ENCODE results near the gene CAVIN3. TPM values are rescaled to one million over a fixed set of nuclear protein-coding genes. Genes with fewer than 3 reads are reported as not detected.

The CAVIN3 gene
- total and polyA plus RNA-seq, 9 of the 15 experiments (the other 6 are each of a cell fraction or from before 2014, with no cell fraction given): 0.13 TPM; not detected in 8

DNA sequence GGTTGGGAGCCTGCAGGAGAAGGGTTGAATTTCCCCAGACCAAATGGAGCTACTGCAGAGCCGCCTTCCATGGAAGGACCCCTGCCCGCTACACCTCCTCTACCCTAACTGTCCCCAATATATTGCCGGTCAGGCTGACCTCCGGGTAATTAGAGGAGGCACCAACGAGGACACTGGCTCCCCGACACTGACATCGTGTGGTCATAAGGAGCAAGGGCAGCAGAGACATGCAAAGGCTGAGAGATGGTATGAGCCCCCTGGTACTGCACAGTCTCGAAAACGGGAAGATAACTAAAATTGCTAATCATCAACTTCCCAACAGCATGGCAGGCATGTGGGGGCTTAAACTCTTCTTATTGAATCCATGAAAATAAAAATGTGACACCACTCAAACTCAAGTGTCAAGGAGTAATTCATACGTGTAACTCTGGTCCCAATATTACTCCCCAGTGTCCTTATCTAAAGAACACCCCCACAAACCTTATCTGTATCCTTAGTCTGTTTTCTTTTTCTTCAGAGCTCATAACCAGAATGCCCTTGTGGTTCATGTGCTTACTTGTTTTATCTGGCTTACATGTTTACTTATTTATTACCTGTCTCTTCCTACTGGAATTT lies 4.4 kb downstream of the CAVIN3 start (continued):
- TF ChIP-seq NRF1 (conservative IDR thresholded peaks at IDR 0.05 in 1 of 2, IDR thresholded peaks at IDR 0.05 in 1 of 2): no peak
- TF ChIP-seq IFI16 (CRISPR knock-in tag; IDR thresholded peaks at IDR 0.05): no peak

- no TSS peak for BruUV-seq (replicated peaks)
These were observed 8.2 kb downstream of the CAVIN3 start for GRCh38 chr11:6312106-6312505.

More at GRCh38 chr11:6312106-6312505, 8.2 kb downstream of the CAVIN3 start:
- FAIRE-seq: no peak
- no peak for TF ChIP-seq RAD21 (CRISPR knock-in tag; conservative IDR thresholded peaks at IDR 0.05 in 1 of 2, IDR thresholded peaks at IDR 0.05 in 1 of 2)
- TF ChIP-seq CBFA2T3 (IDR thresholded peaks at IDR 0.05): 0 out of 2 replicates have a peak, but pooled peaks have one; percentile 4
- TF ChIP-seq, protein P1, sequence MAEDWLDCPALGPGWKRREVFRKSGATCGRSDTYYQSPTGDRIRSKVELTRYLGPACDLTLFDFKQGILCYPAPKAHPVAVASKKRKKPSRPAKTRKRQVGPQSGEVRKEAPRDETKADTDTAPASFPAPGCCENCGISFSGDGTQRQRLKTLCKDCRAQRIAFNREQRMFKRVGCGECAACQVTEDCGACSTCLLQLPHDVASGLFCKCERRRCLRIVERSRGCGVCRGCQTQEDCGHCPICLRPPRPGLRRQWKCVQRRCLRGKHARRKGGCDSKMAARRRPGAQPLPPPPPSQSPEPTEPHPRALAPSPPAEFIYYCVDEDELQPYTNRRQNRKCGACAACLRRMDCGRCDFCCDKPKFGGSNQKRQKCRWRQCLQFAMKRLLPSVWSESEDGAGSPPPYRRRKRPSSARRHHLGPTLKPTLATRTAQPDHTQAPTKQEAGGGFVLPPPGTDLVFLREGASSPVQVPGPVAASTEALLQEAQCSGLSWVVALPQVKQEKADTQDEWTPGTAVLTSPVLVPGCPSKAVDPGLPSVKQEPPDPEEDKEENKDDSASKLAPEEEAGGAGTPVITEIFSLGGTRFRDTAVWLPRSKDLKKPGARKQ (CRISPR knock-in tag; IDR thresholded peaks at IDR 0.05): no peak
- Histone ChIP-seq H4K20me1 (replicated peaks; ENCODE audit: control insufficient read depth, insufficient read depth, low read length) (no peaks in the 10 kb centered on the region), H3K4me3 (no peak overlapping the region), H3K9ac (ENCODE audit: insufficient read depth in 1 of 2, low read depth in 2 of 2, low read length in 2 of 2) (no peak overlapping the region), H3K36me3 (ENCODE audit: control insufficient read depth, insufficient read depth, low read length) (no peaks in the 10 kb centered on the region), H3K27ac (ENCODE audit: extremely low read depth, low read depth, low read length) (no peak overlapping the region), H3K4me2 (ENCODE audit: insufficient read depth, low read length) (no peak overlapping the region), H2AFZ (ENCODE audit: low read depth, low read length) (no peak overlapping the region), H3K9me1 (ENCODE audit: control insufficient read depth, insufficient read depth, low read length) (no peaks in the 10 kb centered on the region), H3K27me3 (ENCODE audit: control insufficient read depth in 2 of 2, insufficient read depth in 2 of 2, low read length in 2 of 2) (peaks cover 8 to 13% of the 10 kb centered on the region in 2 experiments; a peak in 3 of 5 replicates), H3K9me3 (replicated peaks; ENCODE audit: control insufficient read depth, insufficient read depth, low read depth, low read length) (no peaks in the 10 kb centered on the region), H3K79me2 (ENCODE audit: control insufficient read depth, insufficient read depth, low read length) (no peaks in the 10 kb centered on the region), H3K4me1 (replicated peaks in 1 of 2; ENCODE audit: control insufficient read depth in 2 of 2, insufficient read depth in 2 of 2, low read length in 2 of 2) (peaks cover 0 to 3% of the 10 kb centered on the region in 2 experiments; a peak in 2 of 5 replicates)
- ATAC-seq: no peak
- WGBS (ENCODE audit: insufficient coverage, low coverage, missing lambda C conversion rate): 3% methylated on average over 3 of the region's 3 CpGs
- no peak for DNase-seq (ENCODE audit: extremely low read depth in 1 of 4, low spot score in 3 of 4)
- ChIA-PET CTCF (ENCODE audit: low intra/inter-chr PET ratio) (no interaction called here), POLR2A (no interaction called here)
- in situ Hi-C loops (cut with MboI): no loop called here
- intact Hi-C loops (cut with micrococcal nuclease): no loop called here

All from K562 (cell line).